Measurements from ENCODE around the gene ARHGEF19. TPM values are rescaled to one million over a fixed set of nuclear protein-coding genes. Genes with fewer than 3 reads are reported as not detected.

ARHGEF19 gene
- total RNA-seq, 1 experiment from 2014 or later: 21.1 TPM

DNA sequence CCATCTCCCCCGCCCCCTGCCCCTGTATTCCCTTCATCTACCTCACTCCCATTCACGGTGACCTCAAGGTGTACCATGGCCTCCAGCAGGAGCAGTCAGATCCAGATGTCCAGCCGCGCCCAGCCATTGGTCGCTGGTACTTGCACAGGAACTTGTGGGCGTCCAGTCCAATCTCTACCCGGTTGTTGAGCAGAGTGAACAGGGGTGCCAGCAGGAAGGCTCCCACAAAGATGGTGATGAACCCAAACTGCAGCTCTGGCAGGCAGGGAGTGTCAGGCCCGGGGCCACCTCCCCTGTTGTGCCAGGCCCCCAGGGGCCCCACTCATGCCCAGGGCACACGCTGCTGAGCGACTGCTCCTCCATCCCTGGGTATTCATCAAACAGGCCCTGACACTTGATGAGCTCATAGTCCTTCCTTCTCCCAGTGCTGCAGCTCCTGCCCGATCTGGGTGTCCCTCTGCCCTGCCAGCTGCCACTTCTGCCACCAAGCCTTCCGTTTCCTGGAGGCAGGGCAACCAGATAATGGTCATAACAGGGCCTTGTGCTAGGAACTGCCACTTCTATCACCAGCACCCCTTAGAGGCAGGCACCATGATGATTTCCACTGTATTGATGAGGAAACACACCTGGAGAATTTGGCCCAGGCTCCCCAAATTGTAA, 5.7 kb upstream of the ARHGEF19 start:
- no peak overlapping the region for H3K56ac ChIP-seq (ENCODE audit: insufficient read length, low read depth, low read length)
- no peak overlapping the region for H3K23ac ChIP-seq (ENCODE audit: insufficient read length, low read depth, low read length)
- no peak overlapping the region for H3K18ac ChIP-seq (ENCODE audit: insufficient read length, low read depth, low read length)
- Mint-ChIP-seq H3K36me3 (ENCODE audit: insufficient read depth in 1 of 3, low read depth in 3 of 3) (no peaks in the 10 kb centered on the region), H3K4me1 (peaks cover 16 to 18% of the 10 kb centered on the region in 2 experiments), H3K9me3 (no peaks in the 10 kb centered on the region), H3K27ac (no peak overlapping the region; a peak in 2 of 7 replicates), H3K4me3 (peak overlapping the region; percentile 72 to 88; a peak in 4 of 5 replicates), H3K27me3 (ENCODE audit: low read depth) (peaks cover 45% of the 10 kb centered on the region)
- H3K4me1 ChIP-seq (ENCODE audit: insufficient read depth, low read length): peaks cover 5% of the 10 kb centered on the region; the same call in 1 of the 2 replicates
- no peak overlapping the region for H3K9ac ChIP-seq (ENCODE audit: extremely low read depth, insufficient read length, low read length)
- H3K23me2 ChIP-seq (ENCODE audit: insufficient read length, low read depth, low read length, poor library complexity, severe bottlenecking): peaks cover 13% of the 10 kb centered on the region
- no peak overlapping the region for H2BK20ac ChIP-seq (ENCODE audit: low read depth, low read length, poor library complexity, severe bottlenecking)
- no peaks in the 10 kb centered on the region for H4K20me1 ChIP-seq (ENCODE audit: control insufficient read depth, insufficient read depth, insufficient read length)
- no peaks in the 10 kb centered on the region; the same call in 1 of the 2 replicates for H3K27me3 ChIP-seq (ENCODE audit: insufficient read depth, low read length)
- no peak overlapping the region for H3K27ac ChIP-seq (ENCODE audit: insufficient read length, low read depth, low read length)
- no peak for TF ChIP-seq CTCF (conservative IDR thresholded peaks at IDR 0.05)
- no peak overlapping the region for H4K8ac ChIP-seq (replicated peaks; ENCODE audit: insufficient read length, low read depth, low read length)
- WGBS (ENCODE audit: extremely low coverage, insufficient read length, low lambda C conversion rate): no CpG with 5 or more reads among the region's 12 CpGs
- no peak overlapping the region for H2AK5ac ChIP-seq (ENCODE audit: insufficient read length, low read length)
- no peak overlapping the region for H3K4ac ChIP-seq (ENCODE audit: low read depth, low read length)
- no peak overlapping the region for H4K91ac ChIP-seq (ENCODE audit: insufficient read length, low read depth, low read length)
- DNase-seq: no peak
- H2BK12ac ChIP-seq (ENCODE audit: insufficient read length, low read depth, low read length): no peak overlapping the region
- H3K79me1 ChIP-seq (ENCODE audit: insufficient read depth, low read depth, low read length, poor library complexity, severe bottlenecking): no peaks in the 10 kb centered on the region
- H2BK15ac ChIP-seq (ENCODE audit: low read depth, low read length): no peak overlapping the region
- H3K79me2 ChIP-seq (ENCODE audit: insufficient read depth, low read length): no peaks in the 10 kb centered on the region
- H3K14ac ChIP-seq (ENCODE audit: insufficient read depth, low read length): no peak overlapping the region
- H3T11ph ChIP-seq (ENCODE audit: low read length): no peak overlapping the region
- H3K9me3 ChIP-seq (ENCODE audit: control insufficient read depth, low read depth, low read length): no peaks in the 10 kb centered on the region
- H2BK5ac ChIP-seq (ENCODE audit: insufficient read length, low read length): no peak overlapping the region
- no peak overlapping the region for H4K5ac ChIP-seq (ENCODE audit: insufficient read length, low read depth, low read length)
- H2BK120ac ChIP-seq (ENCODE audit: low read depth, low read length, poor library complexity, severe bottlenecking): no peak overlapping the region
- peak overlapping the region; percentile 92 for H3K4me2 ChIP-seq (ENCODE audit: insufficient read depth, insufficient read length, low read length)
- no peak overlapping the region for H2AFZ ChIP-seq (ENCODE audit: low read length)
